Trophoblast cell (in vitro differentiated cells and primary cell): ENCODE measurements around the gene UST.

Source experiments
- DNase-seq, 2 donors: peaks; one replicate each; pipeline ENCODE4 v3.0.0-alpha.2; 2016
- H2AFZ ChIP-seq: 2 replicates; pipeline ENCODE4 v1.6.1; 2013; ENCODE audit warnings: low read length, moderate library complexity, mild to moderate bottlenecking; ENCODE audit not compliant: insufficient read depth, poor library complexity
- H2AK5ac ChIP-seq: 2 replicates; pipeline ENCODE4 v1.6.1; 2013; ENCODE audit warnings: mild to moderate bottlenecking, low read length
- H2BK120ac ChIP-seq: 2 replicates; pipeline ENCODE4 v1.6.1; 2013; ENCODE audit warnings: low read length, mild to moderate bottlenecking, moderate library complexity; ENCODE audit not compliant: insufficient read depth, poor library complexity
- H2BK12ac ChIP-seq: 2 replicates; pipeline ENCODE4 v1.6.1; 2013; ENCODE audit warnings: mild to moderate bottlenecking, low read length, moderate library complexity
- H2BK5ac ChIP-seq: 2 replicates; pipeline ENCODE4 v1.6.1; 2013; ENCODE audit warnings: low read length, low read depth, moderate library complexity, mild to moderate bottlenecking; ENCODE audit not compliant: poor library complexity
- H3K14ac ChIP-seq: 2 replicates; pipeline ENCODE4 v1.6.1; 2013; ENCODE audit warnings: mild to moderate bottlenecking, low read length
- H3K18ac ChIP-seq: 2 replicates; pipeline ENCODE4 v1.6.1; 2013; ENCODE audit warnings: mild to moderate bottlenecking, low read length
- H3K23ac ChIP-seq: 2 replicates; pipeline ENCODE4 v1.6.1; 2013; ENCODE audit warnings: low read length
- H3K27ac ChIP-seq: 2 replicates; pipeline ENCODE4 v1.5.1; 2013; ENCODE audit warnings: low read depth, mild to moderate bottlenecking, inconsistent platforms, low read length, moderate library complexity
- H3K27me3 ChIP-seq: 2 replicates; pipeline ENCODE4 v1.6.1; 2013; ENCODE audit warnings: inconsistent platforms, mild to moderate bottlenecking, low read length, moderate library complexity; ENCODE audit not compliant: insufficient read depth
- H3K36me3 ChIP-seq, 2 experiments: 1 replicate in 1 of 2; 2 replicates in 1 of 2; pipeline ENCODE4 v1.6.1; 2013; ENCODE audit warnings: low read length in 2 of 2, mild to moderate bottlenecking in 2 of 2, moderate library complexity in 1 of 2; ENCODE audit not compliant: insufficient read depth in 2 of 2, control insufficient read depth in 1 of 2
- H3K4ac ChIP-seq: 2 replicates; pipeline ENCODE4 v1.6.1; 2013; ENCODE audit warnings: low read depth, mild to moderate bottlenecking, low read length, moderate library complexity
- H3K4me1 ChIP-seq, 2 experiments: 1 replicate in 1 of 2; 2 replicates in 1 of 2; pipeline ENCODE4 v1.6.1; 2013; ENCODE audit warnings: low read length in 2 of 2, mild to moderate bottlenecking in 2 of 2, moderate library complexity in 1 of 2; ENCODE audit not compliant: insufficient read depth in 2 of 2, control insufficient read depth in 1 of 2
- H3K4me2 ChIP-seq: 2 replicates; pipeline ENCODE4 v1.6.1; 2013; ENCODE audit warnings: inconsistent platforms, mild to moderate bottlenecking, low read length, moderate library complexity
- H3K4me3 ChIP-seq: 2 replicates; pipeline ENCODE4 v1.5.1; 2013; ENCODE audit warnings: mild to moderate bottlenecking, low read depth, low read length, inconsistent platforms
- H3K79me1 ChIP-seq: one replicate; pipeline ENCODE4 v1.6.1; 2013; ENCODE audit warnings: low read length
- H3K79me2 ChIP-seq: 2 replicates; pipeline ENCODE4 v1.6.1; 2013; ENCODE audit warnings: low read length, mild to moderate bottlenecking; ENCODE audit not compliant: control insufficient read depth, insufficient read depth, poor library complexity
- H3K9ac ChIP-seq: 2 replicates; pipeline ENCODE4 v1.6.1; 2013; ENCODE audit warnings: mild to moderate bottlenecking, low read length
- H3K9me3 ChIP-seq: 2 replicates; pipeline ENCODE4 v1.6.1; 2013; ENCODE audit warnings: low read depth, mild to moderate bottlenecking, control low read depth, inconsistent platforms, low read length; ENCODE audit not compliant: insufficient read depth
- H4K12ac ChIP-seq: 2 replicates; pipeline ENCODE4 v1.6.1; 2013; ENCODE audit warnings: low read depth, mild to moderate bottlenecking, low read length, moderate library complexity
- H4K8ac ChIP-seq: 2 replicates; pipeline ENCODE4 v1.6.1; 2013; ENCODE audit warnings: low read depth, mild to moderate bottlenecking, low read length, moderate library complexity
- H4K91ac ChIP-seq: one replicate; pipeline ENCODE4 v1.6.1; 2013; ENCODE audit warnings: low read depth, mild to moderate bottlenecking, low read length, moderate library complexity
- WGBS: extraction: QIAGEN DNeasy Blood & Tissue Kit; methylation state at CpG from one replicate; pipeline ENCODE4 v1.1.7; 2013; ENCODE audit warnings: missing lambda C conversion rate; ENCODE audit not compliant: insufficient read length, insufficient coverage; ENCODE audit errors: extremely low coverage; 5-methylcytosine and 5-hydroxymethylcytosine counted together

Gene UST

DNA sequence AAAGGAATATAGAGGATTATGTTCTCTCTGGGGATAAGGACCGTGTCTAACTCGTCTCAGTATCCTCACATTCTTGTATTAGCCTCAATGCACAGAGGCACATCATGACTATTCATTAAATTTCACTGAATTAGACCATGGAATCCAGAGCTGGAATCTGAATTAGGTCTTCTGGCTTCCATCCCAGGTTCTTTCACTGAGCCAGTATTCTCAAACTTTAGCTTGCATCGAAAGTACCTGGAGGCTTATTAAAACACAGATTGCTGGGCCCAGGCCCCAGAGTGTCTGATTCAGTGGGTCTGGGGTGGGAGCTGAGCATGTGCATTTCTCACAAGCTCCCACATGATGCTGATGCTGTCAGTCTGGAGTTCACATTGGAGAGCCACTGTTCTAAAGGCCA, 142.0 kb downstream of the UST start:
- Histone ChIP-seq H3K36me3 (no peaks in the 10 kb centered on the region), H3K4ac (no peak overlapping the region), H2BK12ac (no peak overlapping the region), H3K27ac (no peak overlapping the region), H3K27me3 (no peaks in the 10 kb centered on the region), H4K12ac (no peak overlapping the region), H3K9me3 (no peaks in the 10 kb centered on the region), H2BK5ac (no peak overlapping the region), H4K8ac (no peak overlapping the region), H2AFZ (no peak overlapping the region), H2AK5ac (no peak overlapping the region), H3K79me2 (no peaks in the 10 kb centered on the region), H3K4me1 (peaks cover 3 to 4% of the 10 kb centered on the region in 2 experiments), H3K79me1 (no peaks in the 10 kb centered on the region), H3K14ac (no peak overlapping the region), H3K23ac (no peak overlapping the region), H3K9ac (no peak overlapping the region), H3K18ac (no peak overlapping the region), H4K91ac (no peak overlapping the region), H3K4me2 (no peak overlapping the region), H2BK120ac (no peak overlapping the region), H3K4me3 (no peak overlapping the region)
- no peak for DNase-seq
- WGBS: no CpG with 5 or more reads among the region's 3 CpGs

DNA sequence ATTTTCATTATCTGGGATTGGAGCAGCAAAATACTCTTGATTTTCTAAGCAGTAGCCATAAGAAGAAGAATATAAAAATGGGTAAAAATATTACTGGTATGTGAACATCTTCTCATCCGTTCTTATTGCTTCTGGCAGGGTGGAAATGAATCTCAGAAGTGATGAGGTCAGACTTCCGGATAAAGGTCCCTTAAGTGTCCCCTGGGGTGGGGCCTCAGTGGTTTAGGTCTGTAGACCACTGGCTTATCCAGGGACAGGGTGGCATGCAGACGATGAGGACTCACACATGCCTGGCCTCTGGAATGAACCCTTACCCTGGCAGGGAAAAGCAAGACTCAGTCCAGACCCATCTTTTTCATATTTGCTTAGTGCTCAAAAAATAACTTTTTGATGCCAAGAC, 143.3 kb downstream of the UST start:
- no peak overlapping the region for H2BK120ac ChIP-seq
- DNase-seq: no peak
- no peak overlapping the region for H3K9ac ChIP-seq
- no peak overlapping the region for H3K4ac ChIP-seq
- H3K36me3 ChIP-seq: no peaks in the 10 kb centered on the region
- peaks cover 3 to 4% of the 10 kb centered on the region in 2 experiments for H3K4me1 ChIP-seq
- H4K91ac ChIP-seq: no peak overlapping the region
- no peak overlapping the region for H2AK5ac ChIP-seq
- H3K4me2 ChIP-seq: no peak overlapping the region
- H2BK5ac ChIP-seq: no peak overlapping the region
- no peak overlapping the region for H3K18ac ChIP-seq
- no peak overlapping the region for H4K12ac ChIP-seq
- no peaks in the 10 kb centered on the region for H3K9me3 ChIP-seq
- H3K79me1 ChIP-seq: no peaks in the 10 kb centered on the region
- H3K23ac ChIP-seq: no peak overlapping the region
- H2AFZ ChIP-seq: no peak overlapping the region
- no CpG with 5 or more reads among the region's 3 CpGs for WGBS
- no peak overlapping the region for H3K27ac ChIP-seq
- H2BK12ac ChIP-seq: no peak overlapping the region
- H3K14ac ChIP-seq: no peak overlapping the region
- H3K79me2 ChIP-seq: no peaks in the 10 kb centered on the region
- H4K8ac ChIP-seq: no peak overlapping the region
- no peaks in the 10 kb centered on the region for H3K27me3 ChIP-seq
- no peak overlapping the region for H3K4me3 ChIP-seq

DNA sequence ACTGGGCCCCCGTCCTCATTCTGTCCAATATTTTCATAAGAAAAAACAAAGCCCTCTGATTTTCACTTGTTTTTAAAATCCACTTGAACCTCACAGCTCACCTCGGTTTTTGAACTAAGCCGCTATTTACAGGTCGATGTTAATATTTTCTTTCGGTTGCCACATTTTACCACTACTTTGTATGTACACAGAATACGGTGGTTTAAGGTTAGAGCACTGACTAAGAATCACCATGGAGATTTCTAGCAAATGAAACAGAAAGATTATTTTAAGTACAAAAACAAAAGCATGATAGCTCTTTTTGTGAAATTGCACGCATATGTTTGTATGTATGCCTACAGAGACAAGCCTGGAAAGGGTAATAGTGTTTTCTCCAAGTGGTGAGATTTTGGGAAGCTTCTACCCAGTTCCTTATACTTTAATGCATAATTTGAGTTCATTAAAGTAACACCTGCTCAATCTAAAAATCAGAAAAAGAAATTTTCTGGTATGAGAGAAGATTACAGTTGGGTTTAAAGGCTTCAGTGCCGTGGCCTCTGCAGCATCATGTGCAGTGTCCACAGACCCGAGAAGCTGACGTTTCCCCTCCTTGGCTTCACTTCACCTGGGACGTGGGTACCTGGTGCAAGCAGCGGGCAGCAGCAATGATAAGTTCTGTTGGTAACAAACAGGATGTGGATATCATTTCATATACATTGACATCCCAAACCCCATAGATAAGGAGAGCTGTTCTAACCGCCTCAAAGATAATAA, 144.0 kb downstream of the UST start:
- Histone ChIP-seq H3K4me1 (peaks cover 2 to 3% of the 10 kb centered on the region in 2 experiments), H3K27ac (no peak overlapping the region), H3K79me1 (no peaks in the 10 kb centered on the region), H4K12ac (no peak overlapping the region), H3K79me2 (no peaks in the 10 kb centered on the region), H2AK5ac (no peak overlapping the region), H3K4me3 (no peak overlapping the region), H2BK120ac (no peak overlapping the region), H3K36me3 (no peaks in the 10 kb centered on the region), H2AFZ (no peak overlapping the region), H2BK12ac (no peak overlapping the region), H3K4me2 (no peak overlapping the region), H3K9ac (no peak overlapping the region), H3K9me3 (no peaks in the 10 kb centered on the region), H4K91ac (no peak overlapping the region), H2BK5ac (no peak overlapping the region), H3K23ac (no peak overlapping the region), H4K8ac (no peak overlapping the region), H3K14ac (no peak overlapping the region), H3K27me3 (no peaks in the 10 kb centered on the region), H3K4ac (no peak overlapping the region), H3K18ac (no peak overlapping the region)
- no peak for DNase-seq
- WGBS: no CpG with 5 or more reads among the region's 13 CpGs

DNA sequence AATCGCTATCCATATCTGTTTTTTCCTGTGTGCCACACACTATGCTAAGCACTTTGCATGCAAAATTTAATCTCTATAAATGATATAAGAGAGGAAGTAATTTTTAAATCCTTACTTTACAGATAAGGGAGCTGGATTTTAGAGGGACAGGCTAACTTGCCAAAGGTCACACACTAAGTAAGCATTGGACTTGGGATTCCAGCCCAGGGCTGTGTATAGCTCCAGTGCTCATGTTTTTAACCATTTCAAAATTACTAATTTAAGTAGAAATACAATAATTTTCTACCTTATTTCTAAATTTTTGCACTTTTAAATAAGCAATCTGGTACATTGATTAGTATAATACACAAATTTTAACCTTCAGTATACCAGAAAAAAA, 144.6 kb downstream of the UST start:
- H3K79me1 ChIP-seq: no peaks in the 10 kb centered on the region
- no peak overlapping the region for H3K18ac ChIP-seq
- H3K4me1 ChIP-seq: peaks cover 0 to 3% of the 10 kb centered on the region in 2 experiments
- no peak overlapping the region for H4K8ac ChIP-seq
- H3K36me3 ChIP-seq: no peaks in the 10 kb centered on the region
- no peak overlapping the region for H3K14ac ChIP-seq
- H3K4me3 ChIP-seq: no peak overlapping the region
- no peak overlapping the region for H3K4ac ChIP-seq
- no peak overlapping the region for H3K23ac ChIP-seq
- H2BK120ac ChIP-seq: no peak overlapping the region
- H2BK12ac ChIP-seq: no peak overlapping the region
- no peak overlapping the region for H2BK5ac ChIP-seq
- no peaks in the 10 kb centered on the region for H3K27me3 ChIP-seq
- H3K27ac ChIP-seq: no peak overlapping the region
- no peak overlapping the region for H4K12ac ChIP-seq
- no CpG with 5 or more reads among the region's 1 CpG for WGBS
- H3K79me2 ChIP-seq: no peaks in the 10 kb centered on the region
- no peak overlapping the region for H2AFZ ChIP-seq
- H2AK5ac ChIP-seq: no peak overlapping the region
- DNase-seq: no peak
- no peak overlapping the region for H3K4me2 ChIP-seq
- no peak overlapping the region for H4K91ac ChIP-seq
- H3K9ac ChIP-seq: no peak overlapping the region
- no peaks in the 10 kb centered on the region for H3K9me3 ChIP-seq
